ENCODE results near the gene HM13.
"Not testable (repeated sequence)": the region's sequence is repeated elsewhere in the genome, so short reads cannot be mapped to it uniquely, and the experiment has no call there.

The HM13 gene

GRCh38 chr20:31502884-31503673, 11.2 kb upstream of the HM13 start:
- not testable (repeated sequence) for DNase-seq

GRCh38 chr20:31505903-31506302, 8.3 kb upstream of the HM13 start:
- no peak for DNase-seq

- no peak for DNase-seq
Observed at GRCh38 chr20:31508517-31509244, 5.6 kb upstream of the HM13 start.

- DNase-seq, result no peak
Observed at GRCh38 chr20:31515072-31515774, 981 bp downstream of the HM13 start.

- no peak for DNase-seq
Observed at GRCh38 chr20:31515775-31516107, 1.5 kb downstream of the HM13 start.

- DNase-seq, result no peak
Observed at GRCh38 chr20:31516166-31516565, 1.9 kb downstream of the HM13 start.

- DNase-seq, result no peak
Observed at GRCh38 chr20:31516651-31517050, 2.4 kb downstream of the HM13 start.

GRCh38 chr20:31517373-31517772, 3.1 kb downstream of the HM13 start:
- no peak for DNase-seq

GRCh38 chr20:31521267-31521666, 7.0 kb downstream of the HM13 start:
- not testable (repeated sequence) for DNase-seq

- DNase-seq, result no peak
Observed at GRCh38 chr20:31522731-31523130, 8.5 kb downstream of the HM13 start.

GRCh38 chr20:31523361-31524283, 9.4 kb downstream of the HM13 start:
- no peak for DNase-seq

GRCh38 chr20:31527266-31527665, 13.0 kb downstream of the HM13 start:
- DNase-seq, result no peak

GRCh38 chr20:31535298-31535697, 21.1 kb downstream of the HM13 start:
- DNase-seq, result no peak

GRCh38 chr20:31536575-31536974, 22.3 kb downstream of the HM13 start:
- DNase-seq, result no peak

GRCh38 chr20:31537116-31537871, 23.1 kb downstream of the HM13 start:
- no peak for DNase-seq

- DNase-seq, result no peak
Observed at GRCh38 chr20:31537890-31538289, 23.6 kb downstream of the HM13 start.

GRCh38 chr20:31538326-31538725, 24.1 kb downstream of the HM13 start:
- DNase-seq, result no peak

- DNase-seq, result not testable (repeated sequence)
Observed at GRCh38 chr20:31539636-31540035, 25.4 kb downstream of the HM13 start.

- no peak for DNase-seq
Observed at GRCh38 chr20:31540406-31540805, 26.2 kb downstream of the HM13 start.

GRCh38 chr20:31542201-31542842, 28.1 kb downstream of the HM13 start:
- DNase-seq, result no peak

GRCh38 chr20:31542963-31543362, 28.7 kb downstream of the HM13 start:
- no peak for DNase-seq
